ENCODE results near the gene SPP1. TPM values are rescaled to one million over a fixed set of nuclear protein-coding genes. Genes with fewer than 3 reads are reported as not detected.
A peak's percentile ranks its signal among the peaks of the same experiment; 100 is the strongest.

The SPP1 gene
- total RNA-seq, 1 experiment from 2014 or later, result not detected

- Mint-ChIP-seq H3K4me3 (ENCODE audit: unreplicated experiment) (peak overlapping the region; percentile 78), H3K9me3 (ENCODE audit: unreplicated experiment) (no peaks in the 10 kb centered on the region), H3K36me3 (ENCODE audit: insufficient read depth, unreplicated experiment) (no peaks in the 10 kb centered on the region), H3K27me3 (ENCODE audit: insufficient read depth, unreplicated experiment) (no peaks in the 10 kb centered on the region), H3K27ac (ENCODE audit: low read depth, unreplicated experiment) (peak overlapping the region; percentile 14), H3K4me1 (ENCODE audit: insufficient read depth, unreplicated experiment) (peaks cover 20% of the 10 kb centered on the region)
- intact Hi-C loops (cut with micrococcal nuclease), result no loop called here
- BruUV-seq (replicated peaks), result no TSS peak
- ChIA-PET POLR2A (interaction anchor here (0.6 to 2.9 kb wide), 16 partner anchors 8 to 1336 kb away, joined by 3 to 18 read pairs (median 4); partner anchors contain the start of gene PYURF), CTCF (no interaction called here)
- no peak for TF ChIP-seq CTCF (IDR thresholded peaks at IDR 0.05; ENCODE audit: unreplicated experiment)
- DNase-seq (ENCODE audit: unreplicated experiment), result no peak
Measured at GRCh38 chr4:88008743-88009171, 33.2 kb downstream of the SPP1 start.

- Mint-ChIP-seq H3K36me3 (ENCODE audit: insufficient read depth, unreplicated experiment) (no peaks in the 10 kb centered on the region), H3K27me3 (ENCODE audit: insufficient read depth, unreplicated experiment) (no peaks in the 10 kb centered on the region), H3K27ac (ENCODE audit: low read depth, unreplicated experiment) (no peak overlapping the region), H3K4me3 (ENCODE audit: unreplicated experiment) (no peak overlapping the region), H3K9me3 (ENCODE audit: unreplicated experiment) (no peaks in the 10 kb centered on the region), H3K4me1 (ENCODE audit: insufficient read depth, unreplicated experiment) (peaks cover 23% of the 10 kb centered on the region)
- POLR2A ChIA-PET, result interaction anchor here (0.6 to 2.9 kb wide), 9 partner anchors 7 to 523 kb away, joined by 3 to 18 read pairs (median 4); no protein-coding TSS in a partner anchor
- CTCF ChIA-PET, result interaction anchor here (0.7 to 1.6 kb wide), 5 partner anchors 9 to 169 kb away, joined by 3 to 5 read pairs (median 4); no protein-coding TSS in a partner anchor
- no peak for TF ChIP-seq CTCF (IDR thresholded peaks at IDR 0.05; ENCODE audit: unreplicated experiment)
- DNase-seq (ENCODE audit: unreplicated experiment), result no peak
- intact Hi-C loops (cut with micrococcal nuclease), result no loop called here
- BruUV-seq (replicated peaks), result no TSS peak
Measured at GRCh38 chr4:88009871-88010270, 34.4 kb downstream of the SPP1 start.

- Mint-ChIP-seq H3K4me3 (ENCODE audit: unreplicated experiment) (peak overlapping the region; percentile 10), H3K27ac (ENCODE audit: low read depth, unreplicated experiment) (peak overlapping the region; percentile 83), H3K9me3 (ENCODE audit: unreplicated experiment) (no peaks in the 10 kb centered on the region), H3K27me3 (ENCODE audit: insufficient read depth, unreplicated experiment) (no peaks in the 10 kb centered on the region), H3K4me1 (ENCODE audit: insufficient read depth, unreplicated experiment) (peaks cover 23% of the 10 kb centered on the region), H3K36me3 (ENCODE audit: insufficient read depth, unreplicated experiment) (no peaks in the 10 kb centered on the region)
- BruUV-seq (replicated peaks), result no TSS peak
- ChIA-PET CTCF (interaction anchor here (1.3 to 1.6 kb wide), 2 partner anchors 38 to 162 kb away, joined by 3 to 5 read pairs; no protein-coding TSS in a partner anchor), POLR2A (interaction anchor here (1.2 kb wide), 1 partner anchor 22 kb away, joined by 4 read pairs; no protein-coding TSS in a partner anchor)
- no peak for DNase-seq (ENCODE audit: unreplicated experiment)
- intact Hi-C loops (cut with micrococcal nuclease), result no loop called here
- no peak for TF ChIP-seq CTCF (IDR thresholded peaks at IDR 0.05; ENCODE audit: unreplicated experiment)
Measured at GRCh38 chr4:88010966-88011365, 35.5 kb downstream of the SPP1 start.

- Mint-ChIP-seq H3K9me3 (ENCODE audit: unreplicated experiment) (no peaks in the 10 kb centered on the region), H3K36me3 (ENCODE audit: insufficient read depth, unreplicated experiment) (no peaks in the 10 kb centered on the region), H3K4me3 (ENCODE audit: unreplicated experiment) (no peak overlapping the region), H3K27me3 (ENCODE audit: insufficient read depth, unreplicated experiment) (no peaks in the 10 kb centered on the region), H3K27ac (ENCODE audit: low read depth, unreplicated experiment) (no peak overlapping the region), H3K4me1 (ENCODE audit: insufficient read depth, unreplicated experiment) (peaks cover 23% of the 10 kb centered on the region)
- no peak for DNase-seq (ENCODE audit: unreplicated experiment)
- CTCF ChIA-PET, result interaction anchor here (0.6 kb wide), 1 partner anchor 56 kb away, joined by 3 read pairs; no protein-coding TSS in a partner anchor
- POLR2A ChIA-PET, result no interaction called here
- intact Hi-C loops (cut with micrococcal nuclease), result no loop called here
- no TSS peak for BruUV-seq (replicated peaks)
- no peak for TF ChIP-seq CTCF (IDR thresholded peaks at IDR 0.05; ENCODE audit: unreplicated experiment)
Measured at GRCh38 chr4:88012647-88013046, 37.1 kb downstream of the SPP1 start.
